Fibroblast of the conjunctiva (primary cell): ENCODE measurements around the gene TAS2R41.

Experiments
- DNase-seq: peaks from one replicate; pipeline ENCODE4 v3.0.0-alpha.2; 2010; ENCODE audit warnings: low read depth

The TAS2R41 gene

GRCh38 chr7:143477501-143478150 is at the start of gene TAS2R41:
TAS2R41 (plus strand) TSS chr7:143477873; CDS start chr7:143477873, 0 bp downstream.
- DNase-seq, result no peak

DNA sequence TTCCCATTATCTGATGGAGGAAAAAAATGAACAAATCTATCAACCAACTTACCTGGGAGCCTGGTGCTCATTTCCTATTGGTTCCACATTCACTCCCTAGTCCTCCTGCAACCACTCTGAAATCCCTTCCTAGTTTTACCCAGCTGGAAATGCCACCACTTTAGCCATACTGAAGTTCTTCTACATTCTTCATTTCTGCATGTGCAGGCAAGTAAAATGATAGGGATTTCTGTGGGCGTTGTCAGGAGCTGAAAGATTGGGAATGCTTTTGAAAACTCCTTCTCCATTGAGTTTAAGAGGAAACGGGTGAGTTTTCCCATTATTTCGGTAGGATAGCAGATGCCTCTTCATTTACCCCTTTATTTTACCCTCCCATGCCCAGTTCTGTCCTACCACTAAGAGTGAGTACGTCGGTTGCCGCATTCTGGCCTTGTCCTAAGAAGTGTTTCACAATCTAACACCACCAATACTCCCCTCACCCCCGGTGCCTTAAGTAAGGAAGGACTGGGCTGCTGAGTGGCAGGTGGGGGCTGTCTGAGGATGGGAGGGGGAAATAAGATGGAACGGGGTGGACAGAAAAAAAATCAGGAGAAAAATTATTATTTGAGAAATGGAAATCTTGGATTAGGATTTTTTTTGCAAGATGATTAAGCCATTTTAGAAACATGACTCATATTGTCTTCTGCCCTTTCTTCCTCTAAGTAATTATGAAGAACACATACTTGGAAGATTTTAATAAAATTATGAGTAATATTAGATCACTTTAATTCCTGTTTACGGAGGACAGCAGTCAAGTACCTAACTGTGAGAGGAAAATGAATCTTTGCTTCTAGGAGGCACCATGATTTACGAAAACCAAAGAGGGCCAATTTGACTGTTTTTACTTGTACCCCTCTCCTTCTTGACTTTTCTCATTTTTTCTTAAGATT is 47.6 kb upstream of the TAS2R41 start:
- no peak for DNase-seq

GRCh38 chr7:143431109-143431508 is 46.6 kb upstream of the TAS2R41 start:
- DNase-seq, result no peak

- DNase-seq, result no peak
Measured at GRCh38 chr7:143433759-143434158, 43.9 kb upstream of the TAS2R41 start.

DNA sequence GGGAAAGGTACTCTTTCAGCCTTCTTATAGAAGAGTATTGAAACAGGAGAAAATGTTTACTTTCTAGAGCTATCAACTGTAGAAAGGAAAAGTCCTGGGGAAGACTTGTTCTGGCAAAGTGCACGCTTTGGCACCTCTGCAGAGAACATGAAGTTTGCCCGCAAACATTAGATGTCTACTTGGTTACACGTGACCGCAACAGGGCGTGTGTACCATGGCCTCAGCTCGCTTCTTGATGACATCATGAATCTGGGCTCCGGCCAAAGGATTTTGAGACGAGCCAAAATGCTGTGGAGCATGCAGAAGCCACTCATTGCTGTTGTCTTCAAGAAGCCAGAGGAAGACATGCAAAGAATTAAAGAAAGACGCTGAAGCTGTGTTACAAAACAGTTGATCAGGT is 43.0 kb upstream of the TAS2R41 start:
- peak; percentile 51 for DNase-seq

DNA sequence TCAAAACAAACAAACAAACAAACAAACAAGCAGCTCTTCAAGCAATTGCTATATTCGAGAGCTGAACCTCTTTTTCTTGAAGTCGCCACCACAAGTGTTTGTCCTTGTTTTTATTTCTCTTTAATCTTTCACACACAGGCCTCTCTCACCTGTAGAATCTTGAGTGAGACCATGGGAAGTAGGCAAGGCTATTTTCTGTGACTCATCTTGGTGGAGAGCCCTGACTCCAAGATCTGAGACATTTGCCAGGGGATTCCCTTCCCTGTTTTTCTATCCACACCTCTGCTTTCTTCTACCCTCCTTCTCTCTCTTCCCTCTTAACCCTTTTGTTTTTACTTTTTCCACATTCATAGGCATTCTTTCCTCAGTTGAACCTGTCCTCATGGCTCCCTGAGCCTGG is 42.4 kb upstream of the TAS2R41 start:
- no peak for DNase-seq

GRCh38 chr7:143436325-143436946 is 41.2 kb upstream of the TAS2R41 start:
- DNase-seq, result no peak

- no peak for DNase-seq
Measured at GRCh38 chr7:143437578-143437977, 40.1 kb upstream of the TAS2R41 start.

DNA sequence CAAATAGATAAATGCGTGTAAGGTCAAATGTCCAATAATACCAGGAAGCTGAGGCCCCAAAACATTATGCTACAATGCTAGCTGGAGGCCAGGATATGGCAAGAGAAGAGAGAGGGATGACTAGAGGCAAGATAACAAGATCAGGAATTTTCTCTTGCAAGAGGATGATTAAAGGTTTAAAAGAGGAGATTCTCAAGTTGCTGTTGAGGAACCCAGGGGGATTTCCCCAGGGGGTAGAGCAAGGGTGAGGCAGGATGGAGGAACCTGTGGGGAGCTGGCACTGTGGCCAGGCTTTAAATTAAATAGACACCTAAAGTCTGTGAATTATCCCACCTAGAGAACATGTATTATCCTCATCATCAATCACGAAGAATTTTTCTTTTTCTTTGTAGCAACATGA is 37.8 kb upstream of the TAS2R41 start:
- no peak for DNase-seq

GRCh38 chr7:143443153-143443552 is 34.5 kb upstream of the TAS2R41 start, which contains the start of gene TAS2R60:
TAS2R60 (plus strand) TSS chr7:143443453; CDS start chr7:143443453, 0 bp downstream.
- DNase-seq, result no peak

DNA sequence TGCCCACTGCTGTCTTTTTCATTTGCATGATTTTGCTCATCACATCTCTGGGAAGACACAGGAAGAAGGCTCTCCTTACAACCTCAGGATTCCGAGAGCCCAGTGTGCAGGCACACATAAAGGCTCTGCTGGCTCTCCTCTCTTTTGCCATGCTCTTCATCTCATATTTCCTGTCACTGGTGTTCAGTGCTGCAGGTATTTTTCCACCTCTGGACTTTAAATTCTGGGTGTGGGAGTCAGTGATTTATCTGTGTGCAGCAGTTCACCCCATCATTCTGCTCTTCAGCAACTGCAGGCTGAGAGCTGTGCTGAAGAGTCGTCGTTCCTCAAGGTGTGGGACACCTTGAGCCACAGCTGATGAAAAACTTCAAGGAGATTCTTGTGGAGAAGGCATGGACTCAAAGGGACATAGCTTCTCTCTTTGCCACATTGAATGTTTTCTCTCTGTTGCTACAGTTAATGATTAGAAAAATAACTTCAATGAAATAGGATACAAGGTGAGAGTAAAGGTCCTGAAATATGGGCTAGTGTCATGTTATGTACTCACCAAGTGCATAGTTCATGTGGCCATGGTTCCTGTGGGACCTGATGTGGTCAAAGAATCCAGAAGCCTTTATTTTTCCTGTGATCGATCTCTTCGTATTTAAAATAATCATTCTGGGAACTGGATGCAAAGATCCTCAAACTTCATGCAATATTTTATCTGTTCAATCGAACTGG is 33.5 kb upstream of the TAS2R41 start:
- DNase-seq, result no peak

DNA sequence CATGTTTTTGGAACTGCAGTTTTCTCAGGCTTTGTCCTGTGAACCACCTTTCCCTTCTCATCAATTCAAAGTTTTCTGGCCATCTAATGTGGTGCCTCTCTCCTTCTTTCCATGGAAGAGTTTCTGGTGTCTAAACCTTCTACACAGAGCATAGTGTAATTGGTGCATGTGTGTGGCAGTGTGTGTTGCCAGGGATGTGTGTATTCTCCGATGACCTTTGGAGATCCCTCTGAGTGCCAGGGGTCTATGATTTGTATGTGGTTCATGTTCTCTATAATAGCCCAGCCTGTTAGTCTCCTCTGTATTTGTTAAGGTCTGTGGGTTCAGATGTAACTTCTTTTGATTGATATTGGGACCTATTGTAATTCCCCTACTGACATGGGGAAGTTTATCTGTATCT is 32.9 kb upstream of the TAS2R41 start:
- DNase-seq, result no peak

DNA sequence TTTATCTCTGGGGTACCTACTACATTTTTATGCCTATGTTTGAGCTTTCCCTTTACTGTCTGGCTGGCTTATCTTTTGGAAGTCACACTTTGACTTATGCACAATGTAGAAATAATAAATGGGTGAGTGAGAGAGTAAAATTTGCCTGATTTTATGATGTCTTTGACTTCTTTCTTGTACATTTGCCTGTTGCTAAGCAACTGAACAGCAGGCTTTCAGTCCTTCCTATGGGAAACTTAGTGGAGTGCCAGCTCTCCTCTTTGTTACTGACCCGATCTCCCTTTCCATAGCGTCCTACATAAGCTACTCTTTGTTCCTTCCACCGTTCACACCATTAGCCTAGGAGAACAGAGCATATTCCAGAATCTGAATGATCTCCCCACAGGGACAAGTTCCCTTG is 30.2 kb upstream of the TAS2R41 start:
- no peak for DNase-seq

DNA sequence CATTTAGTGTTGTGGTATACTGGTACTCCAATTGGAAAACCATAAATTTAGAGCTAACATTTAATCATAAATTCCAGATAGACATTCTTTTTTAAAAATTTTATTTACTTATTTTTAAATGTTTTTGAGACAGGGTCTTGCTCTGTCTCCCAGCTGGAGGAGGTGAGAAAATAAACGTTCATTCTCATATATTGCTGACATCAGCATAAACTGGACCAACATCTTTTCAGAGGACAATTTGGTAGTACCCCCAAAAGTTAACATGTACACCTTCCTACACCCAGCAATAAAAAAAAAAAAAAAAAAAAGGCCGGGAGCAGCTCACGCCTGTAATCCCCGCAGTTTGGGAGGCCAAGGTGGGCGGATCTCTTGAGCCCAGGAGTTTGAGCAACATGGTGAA is 29.2 kb upstream of the TAS2R41 start:
- DNase-seq, result no peak

- DNase-seq, result no peak
Measured at GRCh38 chr7:143449793-143450192, 27.9 kb upstream of the TAS2R41 start.

- DNase-seq, result no peak
Measured at GRCh38 chr7:143451122-143451521, 26.6 kb upstream of the TAS2R41 start.

DNA sequence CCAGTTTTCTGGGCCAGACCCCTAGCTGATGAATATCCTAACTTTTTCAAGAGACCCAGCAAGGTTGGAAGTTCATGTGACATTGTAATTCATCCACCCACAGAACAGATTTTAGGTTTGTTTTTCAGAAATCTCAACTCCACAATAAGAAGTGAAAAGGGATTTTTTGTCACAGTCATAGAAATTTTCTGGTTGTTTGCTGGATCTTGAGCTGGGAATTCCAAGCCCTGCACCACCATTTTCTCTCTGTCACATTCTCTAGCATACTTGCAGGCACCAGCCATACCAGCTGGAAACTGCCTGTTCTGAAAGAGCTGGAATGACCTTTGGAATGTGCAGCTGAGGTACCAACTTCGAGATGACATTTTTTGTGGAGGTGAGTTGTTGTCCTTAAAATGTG is 25.9 kb upstream of the TAS2R41 start:
- no peak for DNase-seq

DNA sequence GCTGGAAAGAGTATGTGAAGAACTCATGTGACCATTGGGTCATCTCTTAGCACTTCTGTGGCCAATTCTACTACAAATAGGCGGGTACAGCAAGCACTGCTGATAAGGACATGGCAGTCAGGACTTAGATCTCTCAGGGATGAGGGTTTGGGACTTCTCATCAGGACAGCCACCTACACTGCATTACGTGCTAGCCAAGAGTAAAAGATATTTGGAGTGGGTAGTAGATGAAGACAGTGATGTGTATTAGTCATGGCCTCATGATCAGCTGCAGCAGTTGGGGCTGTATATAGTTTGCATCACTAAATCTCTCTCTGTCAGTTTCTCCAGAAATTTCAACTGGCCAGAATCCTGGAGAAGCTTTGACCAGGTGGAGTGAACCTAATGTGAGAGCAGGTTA is 25.2 kb upstream of the TAS2R41 start:
- DNase-seq, result no peak

DNA sequence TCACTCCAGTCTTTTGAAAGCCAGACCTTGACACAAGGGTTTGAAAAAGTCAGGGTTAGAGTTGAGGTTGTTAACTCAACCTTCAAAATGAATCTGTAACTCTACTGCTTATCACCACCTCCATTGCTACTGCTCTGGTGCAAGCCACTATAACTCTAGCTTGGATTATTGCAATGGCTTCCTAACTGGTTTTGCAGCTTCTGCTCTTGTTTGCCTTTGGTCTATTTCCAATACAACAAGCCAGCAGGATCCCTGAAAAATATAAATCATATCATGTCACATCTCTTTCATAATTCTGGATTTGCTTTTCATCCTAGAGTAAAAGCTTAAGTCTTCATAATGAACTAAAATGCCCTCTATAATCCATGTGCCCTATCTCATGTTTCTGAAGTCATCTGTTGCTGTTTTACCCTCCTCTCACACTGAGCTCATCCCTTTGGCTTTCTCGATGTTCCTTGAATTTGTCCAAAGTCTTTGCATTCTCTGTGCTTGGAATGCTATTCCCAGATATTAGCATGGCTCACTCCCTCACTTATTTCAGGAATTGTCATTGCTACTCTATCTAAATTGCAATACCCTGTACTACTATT is 23.5 kb upstream of the TAS2R41 start:
- no peak for DNase-seq

GRCh38 chr7:143455491-143455890 is 22.2 kb upstream of the TAS2R41 start:
- DNase-seq, result no peak

DNA sequence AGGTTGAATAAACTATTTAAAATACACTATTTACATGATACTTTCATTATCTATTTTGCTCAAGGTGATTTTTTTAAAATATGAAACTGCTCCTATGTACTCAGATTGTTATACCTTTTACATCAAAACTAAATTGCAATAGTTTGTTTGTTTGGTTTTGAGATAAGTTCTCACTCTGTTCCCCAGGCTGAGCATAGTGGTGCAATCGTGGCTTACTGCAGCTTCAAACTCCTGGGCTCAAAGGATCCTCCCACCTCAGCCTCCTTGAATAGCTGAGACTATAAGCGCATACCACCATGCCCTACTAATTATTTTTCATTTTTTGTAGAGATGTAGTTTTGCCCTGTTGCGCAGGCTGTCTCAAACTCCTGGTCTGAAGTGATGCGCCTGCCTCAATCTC is 21.7 kb upstream of the TAS2R41 start:
- DNase-seq, result no peak
